GM18861 (cell line): Measurements from ENCODE around the gene AXIN1.

Experiments used
- ATAC-seq: cut with Tn5 transposase; IDR thresholded peaks from one replicate; pipeline ENCODE4 v1.9.1; 2021; ENCODE audit not compliant: unreplicated experiment

The AXIN1 gene

DNA sequence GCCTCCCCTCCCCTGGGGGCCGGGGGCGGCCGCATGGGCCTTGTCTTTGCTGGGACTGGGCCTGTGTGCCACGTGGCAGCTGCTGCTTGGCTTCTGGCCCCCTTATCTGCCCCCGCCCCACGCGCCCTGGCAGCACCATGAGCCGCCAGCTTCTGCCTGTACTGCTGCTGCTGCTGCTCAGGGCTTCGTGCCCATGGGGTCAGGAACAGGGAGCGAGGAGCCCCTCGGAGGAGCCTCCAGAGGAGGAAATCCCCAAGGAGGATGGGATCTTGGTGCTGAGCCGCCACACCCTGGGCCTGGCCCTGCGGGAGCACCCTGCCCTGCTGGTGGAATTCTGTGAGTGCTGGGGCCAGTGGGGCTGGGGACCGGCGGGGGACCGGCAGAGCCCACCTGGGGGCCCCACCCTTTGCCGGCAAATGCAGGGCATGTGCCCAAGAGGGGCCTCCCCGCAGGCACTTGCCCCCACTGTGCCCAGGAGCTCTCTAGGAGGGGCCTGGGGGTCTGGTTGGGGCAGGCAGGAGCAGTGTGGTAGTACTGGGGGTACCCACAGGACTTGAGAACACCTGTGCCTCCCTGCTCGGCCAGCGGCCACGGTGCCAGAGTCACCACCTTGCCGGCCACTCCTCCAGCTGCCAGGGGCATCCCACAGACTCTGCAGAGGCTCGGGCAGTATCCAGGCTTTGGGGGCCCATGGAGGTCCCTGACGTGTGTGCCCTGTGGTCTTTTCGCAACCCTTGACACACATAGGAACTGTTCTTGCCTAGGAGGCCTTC, 69.3 kb downstream of the AXIN1 start, which contains the start of gene PDIA2:
Gene PDIA2, plus strand, starts transcription at position 132 of the 773 bp plus-strand sequence. Its CDS starts 6 bp downstream, at position 138.
- ATAC-seq: no peak

DNA sequence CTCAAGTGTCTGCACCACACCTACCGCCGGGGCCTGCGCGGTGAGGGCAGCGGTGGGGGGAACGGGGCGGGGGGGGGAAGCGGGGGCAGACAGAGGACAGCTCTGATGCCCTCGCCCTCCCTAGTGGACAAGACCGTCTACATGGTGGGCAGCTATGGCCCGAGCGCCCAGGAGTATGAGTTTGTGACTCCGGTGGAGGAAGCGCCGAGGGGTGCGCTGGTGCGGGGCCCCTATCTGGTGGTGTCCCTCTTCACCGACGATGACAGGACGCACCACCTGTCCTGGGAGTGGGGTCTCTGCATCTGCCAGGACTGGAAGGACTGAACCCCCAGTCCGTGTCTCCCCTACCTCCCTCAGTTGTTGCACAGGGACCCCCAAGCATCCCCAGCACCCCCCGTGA, 70.0 kb downstream of the AXIN1 start:
- no peak for ATAC-seq

DNA sequence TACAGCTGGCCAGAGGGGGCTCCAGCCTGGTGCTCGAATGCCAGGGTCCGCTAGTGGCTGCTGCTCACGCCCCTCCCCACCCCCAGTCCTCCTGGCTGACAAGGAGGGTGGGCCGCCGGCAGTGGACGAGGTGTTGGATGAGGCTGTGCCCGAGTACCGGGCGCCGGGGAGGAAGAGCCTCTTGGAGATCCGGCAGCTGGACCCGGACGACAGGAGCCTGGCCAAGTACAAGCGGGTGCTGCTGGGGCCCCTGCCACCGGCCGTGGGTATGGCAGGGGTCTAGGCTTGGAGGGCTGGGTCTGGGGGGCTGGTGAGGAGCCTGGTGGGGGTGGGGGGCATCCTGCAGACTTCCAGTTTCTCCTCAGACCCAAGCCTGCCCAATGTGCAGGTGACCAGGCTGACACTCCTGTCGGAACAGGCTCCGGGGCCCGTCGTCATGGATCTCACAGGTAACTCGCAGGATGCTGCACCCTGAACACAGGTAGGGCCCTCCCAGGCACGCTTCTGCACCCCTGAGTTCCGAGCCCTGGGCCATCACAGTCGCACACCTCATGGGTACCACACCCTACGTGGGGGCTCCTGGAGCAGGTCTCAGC, 70.8 kb downstream of the AXIN1 start:
- no peak for ATAC-seq

DNA sequence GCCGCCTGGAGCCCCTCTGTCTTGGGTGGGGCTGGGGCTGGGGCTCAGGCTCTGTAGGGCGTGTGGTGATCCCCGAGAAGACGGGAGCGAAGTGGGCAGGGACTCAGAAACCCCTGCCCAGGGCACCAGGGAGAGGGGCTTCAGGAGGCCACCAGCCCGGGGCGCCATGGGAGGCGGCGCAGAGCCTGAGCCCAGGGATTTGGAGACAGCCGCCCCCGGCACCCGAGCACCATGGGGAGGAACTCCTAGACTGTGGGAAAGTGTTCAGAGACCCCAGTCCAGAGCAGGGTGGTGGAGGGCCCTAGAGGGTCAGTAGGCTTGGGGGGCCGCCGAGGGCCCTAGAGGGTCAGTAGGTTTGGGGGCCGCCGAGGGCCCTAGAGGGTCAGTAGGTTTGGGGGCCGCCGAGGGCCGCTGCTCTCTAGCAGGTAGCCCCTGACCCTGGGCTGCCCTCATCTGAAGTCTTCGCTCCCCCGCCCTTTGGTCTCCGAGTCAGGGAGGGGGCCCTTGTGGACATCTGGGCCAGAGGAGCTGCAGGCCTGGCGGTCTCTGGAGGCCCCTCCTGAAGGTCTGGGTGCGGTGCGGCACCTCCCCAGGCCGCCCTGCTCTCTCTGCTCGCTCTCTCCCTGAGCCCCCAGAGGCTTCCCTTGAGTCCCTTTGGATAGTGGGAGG, 71.4 kb downstream of the AXIN1 start:
- ATAC-seq: no peak

DNA sequence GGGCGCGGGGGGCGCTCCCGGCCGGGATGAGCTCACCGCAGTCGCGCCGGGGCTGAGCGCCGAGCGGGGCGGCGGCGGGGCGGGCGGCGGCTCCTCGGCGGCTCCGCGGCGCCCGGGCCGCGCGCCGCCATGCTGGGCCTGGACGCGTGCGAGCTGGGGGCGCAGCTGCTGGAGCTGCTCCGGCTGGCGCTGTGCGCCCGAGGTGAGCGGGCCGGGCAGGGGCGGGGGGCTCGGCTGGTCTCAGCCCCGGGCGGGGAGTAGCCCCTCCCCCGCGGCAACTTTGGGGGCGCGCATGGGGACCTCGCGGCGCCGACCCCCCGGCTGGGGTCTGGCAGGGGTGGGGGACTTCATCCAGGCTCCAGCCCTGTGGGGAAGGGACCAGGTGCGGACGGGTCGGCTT, 72.0 kb downstream of the AXIN1 start, which contains the start of gene ARHGDIG:
Gene ARHGDIG, plus strand, starts transcription at position 40 of the 400 bp plus-strand sequence. Its CDS starts 90 bp downstream, at position 130.
- no peak for ATAC-seq

DNA sequence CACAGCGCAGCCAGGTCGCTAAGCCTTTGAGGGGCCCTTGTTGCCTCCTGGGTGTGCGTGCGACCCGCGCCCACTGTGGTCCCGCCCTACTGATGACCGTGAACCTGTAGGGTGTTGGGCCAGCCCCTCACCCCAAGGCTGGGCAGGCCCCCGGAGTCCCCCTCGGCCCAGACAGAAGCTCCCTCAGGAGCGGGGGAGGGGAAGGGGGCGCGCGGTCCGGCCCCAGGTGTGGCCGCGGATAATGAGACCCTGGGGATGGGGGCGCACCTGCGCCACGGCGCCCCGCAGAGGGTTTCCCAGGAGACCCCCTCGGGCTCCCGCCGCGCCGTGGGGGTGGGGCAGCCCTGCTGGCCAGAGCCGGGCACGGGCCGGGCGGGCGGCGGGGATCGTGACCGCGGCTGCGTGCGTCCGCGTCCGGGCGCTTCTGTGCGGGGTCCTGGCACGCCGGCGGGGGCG, 72.5 kb downstream of the AXIN1 start:
- ATAC-seq: no peak

DNA sequence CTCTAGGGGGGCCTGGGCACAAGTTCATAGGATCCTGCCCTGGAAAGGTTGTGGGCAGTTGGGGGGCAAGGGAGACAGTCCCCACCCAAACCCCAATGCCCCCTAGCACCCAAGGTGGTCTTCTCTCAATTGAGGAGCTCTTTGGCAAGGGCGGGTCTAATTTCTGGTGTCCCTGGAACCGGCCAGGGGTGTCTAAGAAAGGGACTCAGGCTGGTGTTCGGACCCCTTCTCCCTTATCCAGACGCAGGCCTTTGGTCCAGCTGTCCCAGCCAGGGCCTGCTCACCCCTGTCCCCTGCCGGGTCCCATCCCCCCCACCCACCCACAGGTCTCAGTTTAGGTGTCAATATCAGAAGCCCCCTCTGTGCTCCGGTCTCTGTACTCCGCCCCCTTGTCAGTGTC, 73.0 kb downstream of the AXIN1 start:
- ATAC-seq: no peak

DNA sequence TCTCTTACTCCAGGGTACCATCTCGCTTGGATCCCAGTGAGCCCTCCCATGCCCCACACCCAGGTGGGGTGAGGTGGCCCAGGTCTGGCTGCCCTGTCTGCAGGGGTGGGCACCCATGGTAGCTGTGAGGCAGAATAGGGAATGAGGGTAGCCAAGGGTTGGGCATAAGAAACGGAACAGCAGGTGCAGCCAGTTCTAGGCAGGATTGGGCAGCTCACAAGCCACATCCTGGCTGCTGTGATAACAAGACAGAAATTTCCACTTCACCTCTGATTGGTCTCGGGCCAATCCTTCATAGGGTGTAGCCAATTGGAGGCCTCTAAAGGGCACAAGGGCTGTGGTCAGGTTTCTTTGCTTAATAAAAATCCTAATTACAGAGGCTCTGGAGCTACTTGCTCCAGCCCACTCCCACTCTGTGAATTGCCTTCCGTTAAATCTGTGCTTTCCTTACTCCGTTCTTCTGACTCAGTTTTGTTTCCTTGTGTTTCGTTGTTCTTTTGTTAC, 73.6 kb downstream of the AXIN1 start:
- no peak for ATAC-seq

DNA sequence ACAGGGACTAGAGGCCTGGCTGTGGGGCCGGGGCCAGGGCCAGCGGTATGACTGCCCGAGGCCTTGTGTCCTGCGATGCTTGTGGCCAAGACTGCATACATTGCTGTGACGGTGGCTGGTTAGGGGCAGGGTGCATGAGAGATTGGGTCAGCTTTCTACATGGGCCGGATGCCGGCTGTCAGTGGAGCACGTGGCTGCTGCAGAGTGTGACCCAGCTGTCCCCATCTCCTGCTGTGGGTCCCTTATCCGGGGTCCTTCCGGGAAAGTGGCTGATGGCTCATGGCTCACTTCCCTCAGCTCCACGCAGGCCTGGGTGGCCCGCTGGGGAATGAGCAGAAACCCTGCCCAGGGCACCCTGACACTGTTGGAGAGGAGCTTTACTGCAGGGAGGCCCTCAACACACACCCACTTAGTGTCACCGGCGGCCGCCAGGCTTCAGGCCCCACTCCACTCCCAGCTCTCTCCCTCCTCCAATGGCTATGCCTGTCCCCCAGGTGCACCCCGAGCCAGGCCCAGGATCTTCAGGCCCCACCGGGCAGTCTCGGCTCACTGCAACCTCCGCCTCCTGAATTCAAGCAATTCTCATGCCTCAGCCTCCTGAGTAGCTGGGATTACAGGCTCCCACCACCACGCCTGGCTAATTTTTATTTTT, 76.0 kb downstream of the AXIN1 start:
- ATAC-seq: no peak

DNA sequence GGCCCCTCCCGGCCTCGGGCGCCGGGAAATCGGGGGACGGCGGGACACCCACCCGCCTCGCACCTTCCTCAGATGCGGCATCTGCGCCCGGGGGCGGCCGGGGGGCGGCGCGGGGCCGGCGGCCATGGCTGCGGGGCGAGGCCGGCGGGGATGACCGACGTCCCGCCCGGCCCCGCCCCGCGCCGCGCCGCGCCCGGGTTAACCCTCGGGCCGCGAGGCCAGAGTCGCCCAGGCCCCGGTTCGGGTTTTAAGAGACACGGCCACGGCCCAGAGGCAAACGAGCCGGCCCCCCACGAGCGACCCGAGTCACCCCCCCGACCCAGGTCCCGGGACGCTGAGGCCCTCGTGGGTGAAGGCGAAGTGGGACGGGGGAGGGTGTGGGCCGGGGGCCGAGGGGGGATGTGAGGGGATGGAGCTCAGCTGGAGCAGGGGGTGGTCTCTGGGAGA, 76.7 kb downstream of the AXIN1 start, which contains the start of gene RGS11:
Gene RGS11, minus strand, starts transcription at position 159 of the 447 bp plus-strand sequence. Its CDS starts 33 bp downstream, at position 126.
- no peak for ATAC-seq

DNA sequence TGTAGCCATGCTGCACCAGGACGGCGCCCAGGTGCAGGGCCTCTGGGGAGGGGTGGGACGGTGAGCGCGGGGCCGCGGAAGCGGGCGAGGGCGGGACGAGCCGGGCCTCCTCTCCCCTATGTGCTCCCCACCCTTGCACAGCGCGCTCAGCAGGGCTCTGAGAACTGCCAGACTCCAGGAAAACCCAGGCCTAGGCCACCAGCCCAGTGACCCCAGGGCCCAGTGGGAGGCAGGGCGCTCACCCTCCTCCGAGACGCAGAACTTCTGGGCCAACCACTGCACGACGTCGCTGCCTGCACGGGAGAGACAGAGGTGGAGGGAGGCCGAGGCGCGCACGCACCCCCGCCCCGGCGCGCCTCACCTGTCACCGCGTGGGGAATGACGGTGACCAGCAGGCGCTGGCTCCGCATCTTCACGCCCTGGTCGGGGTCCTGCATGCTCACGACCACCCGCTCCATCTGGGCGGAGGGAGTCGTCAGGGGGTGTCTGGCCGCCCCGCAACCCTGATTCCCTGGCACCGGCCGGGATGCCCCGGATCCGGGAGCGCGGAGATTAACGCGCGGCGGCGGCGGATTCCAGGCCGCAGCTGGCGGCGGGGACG, 77.4 kb downstream of the AXIN1 start:
- no peak for ATAC-seq

DNA sequence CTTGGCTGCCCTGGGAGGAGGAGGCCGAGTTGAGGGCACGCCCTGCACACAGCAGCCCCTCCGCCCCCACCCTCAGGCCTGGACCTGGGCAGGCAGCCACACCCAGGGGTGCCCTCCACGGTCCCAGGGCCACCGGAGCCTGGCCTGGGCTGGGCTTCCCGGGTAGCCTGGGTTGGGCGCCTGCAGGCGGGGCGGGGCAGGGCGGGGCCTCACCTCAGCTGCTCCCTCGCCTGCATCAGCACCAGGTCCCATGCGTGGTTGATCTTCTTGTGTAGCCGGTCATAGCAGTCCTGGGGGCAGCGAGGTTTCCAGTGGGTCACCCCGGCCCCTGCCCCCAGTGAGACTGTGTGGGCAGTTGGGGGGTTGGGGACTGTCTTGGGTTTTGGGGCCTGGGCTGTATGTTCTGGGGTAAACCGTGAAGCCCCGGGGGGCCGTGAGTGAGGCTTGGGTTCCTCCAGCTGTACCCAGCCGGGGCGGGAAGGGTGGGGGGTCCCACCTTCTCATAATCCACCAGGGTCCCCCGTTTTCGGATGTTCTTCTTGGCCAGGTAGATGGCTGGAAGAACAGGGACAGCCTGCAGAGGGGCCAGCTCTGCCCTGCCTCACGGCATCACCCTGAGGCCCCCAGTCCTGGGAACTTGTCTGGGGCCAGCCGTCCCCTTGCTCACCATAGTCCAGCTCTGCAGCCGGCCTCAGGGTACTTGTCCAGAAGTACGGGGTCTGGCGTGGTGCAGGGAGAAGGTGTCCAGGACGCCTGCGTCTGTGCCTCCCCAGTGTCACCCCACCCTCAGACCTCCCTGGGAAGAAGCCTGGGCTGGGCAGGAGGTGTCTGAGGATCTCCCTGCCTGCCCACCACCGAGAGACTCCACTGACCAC, 78.7 kb downstream of the AXIN1 start:
- ATAC-seq: no peak

DNA sequence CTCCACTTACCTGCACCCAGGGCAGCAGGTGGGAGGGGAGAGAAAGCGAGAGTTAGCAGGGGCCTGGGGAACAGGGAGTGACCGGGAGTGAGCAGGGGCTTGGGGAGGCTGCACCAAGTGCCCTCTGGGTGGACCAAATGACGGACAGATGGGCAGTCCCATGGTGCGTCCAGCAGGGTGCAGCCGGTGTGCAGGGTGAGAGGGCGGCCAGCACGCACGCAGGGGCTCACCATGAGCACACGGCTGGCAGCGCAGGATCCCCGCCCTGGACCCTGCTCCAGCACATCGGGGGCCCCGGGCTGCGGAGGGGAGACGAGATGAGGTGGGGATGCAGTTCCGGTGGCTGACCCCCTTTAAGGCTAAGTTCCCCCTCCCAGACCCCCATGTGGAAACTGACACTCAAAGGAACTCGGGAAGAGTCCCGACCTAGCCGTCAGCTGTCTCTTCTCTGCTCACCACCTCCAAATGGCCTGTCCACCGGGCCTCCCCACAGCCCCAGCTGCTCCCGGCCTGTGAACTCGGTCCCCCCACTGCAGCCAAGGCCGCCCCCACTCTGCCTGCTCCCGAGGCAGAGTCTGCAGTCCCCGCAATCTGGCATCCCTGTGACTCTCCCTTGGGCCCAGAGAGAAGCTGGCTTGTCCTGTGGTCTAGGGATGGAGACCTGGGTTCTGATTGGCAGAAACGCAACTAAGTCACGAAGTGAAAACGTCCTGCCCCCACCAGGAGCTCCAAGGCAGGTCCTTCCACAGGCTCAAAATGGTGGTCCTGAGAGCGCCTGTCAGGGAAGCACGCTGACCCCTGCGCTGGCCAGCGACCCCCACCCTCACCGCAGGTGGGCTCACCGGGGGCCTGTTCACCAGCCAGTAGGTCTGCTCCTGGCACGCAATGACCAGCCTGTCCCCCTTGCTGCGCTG, 79.6 kb downstream of the AXIN1 start:
- ATAC-seq: no peak

DNA sequence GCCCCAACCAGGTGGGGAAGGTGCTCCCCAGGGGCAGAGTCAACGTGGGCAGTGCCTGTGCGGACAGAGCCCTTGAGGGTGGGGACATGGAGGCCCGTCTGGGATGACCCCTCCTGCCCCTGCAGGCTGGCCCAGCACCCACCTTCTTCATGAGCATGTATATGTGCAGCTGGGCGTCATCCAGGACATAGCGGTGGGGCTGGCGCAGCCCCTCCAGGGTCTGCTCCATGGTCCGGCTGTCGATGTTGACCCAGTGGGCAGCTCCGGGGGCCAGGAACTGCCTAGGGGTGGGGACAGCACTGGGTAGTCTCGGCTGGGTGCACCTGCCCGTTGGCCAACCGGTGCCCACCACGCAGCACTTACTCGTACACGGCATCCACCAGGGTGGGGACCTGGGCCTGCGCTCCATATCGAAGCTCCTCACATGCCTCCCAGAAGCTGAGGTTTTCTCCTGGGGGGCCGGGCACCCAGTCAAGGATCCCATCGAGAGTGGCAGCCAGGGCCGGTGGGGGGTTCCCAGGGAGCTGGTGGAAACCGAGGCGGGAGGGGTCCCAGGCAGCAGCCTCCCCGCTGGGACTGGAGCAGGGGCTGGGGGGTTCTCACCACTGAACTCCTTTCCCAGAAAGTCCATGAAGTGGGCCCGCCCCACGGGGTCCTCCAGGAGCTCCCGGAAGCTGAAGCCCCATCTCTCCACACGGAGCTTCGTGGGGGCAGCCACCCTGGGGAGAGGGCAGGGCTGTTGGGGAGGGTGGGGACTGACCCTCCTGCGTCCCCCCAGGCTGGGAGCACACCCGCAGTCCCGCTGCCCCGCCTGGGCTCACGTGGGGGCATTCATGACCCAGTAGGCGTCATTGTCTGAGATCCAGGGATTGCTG, 81.9 kb downstream of the AXIN1 start:
- no peak for ATAC-seq

DNA sequence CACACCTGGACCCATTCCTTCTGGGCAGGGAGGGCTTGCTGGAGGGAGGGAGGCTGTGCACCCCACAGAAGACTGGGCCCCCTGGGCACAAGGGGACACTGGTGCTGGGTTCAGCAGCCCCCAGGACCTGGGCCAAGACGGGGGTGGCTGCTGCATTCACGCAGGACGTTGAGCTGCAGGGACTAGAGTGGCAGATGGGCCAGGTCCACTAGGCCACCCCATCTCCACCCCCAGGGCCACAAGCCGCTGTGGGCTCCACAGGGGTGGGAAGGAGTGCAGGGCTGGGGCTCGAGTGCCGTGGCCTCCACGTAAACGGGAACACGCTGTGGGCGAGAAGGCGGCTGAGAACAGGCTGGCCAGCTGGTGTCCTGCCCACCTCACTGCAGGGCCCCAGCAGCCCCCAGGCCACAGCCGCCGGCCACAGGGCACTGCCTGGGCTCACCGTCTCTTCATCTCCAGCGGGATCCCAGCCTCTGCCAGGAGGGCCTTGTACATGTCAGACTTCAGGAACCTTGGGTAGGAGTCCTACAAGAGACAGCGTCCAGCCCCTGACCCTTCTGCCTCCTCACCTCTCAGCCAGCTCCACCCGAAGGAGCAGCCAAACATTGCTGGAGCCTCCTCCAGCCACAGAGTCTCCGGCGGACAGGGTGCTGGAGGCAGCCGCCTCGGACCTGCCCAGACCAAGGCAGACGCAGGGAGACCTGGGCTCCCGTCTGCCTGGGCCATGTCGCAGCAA, 83.3 kb downstream of the AXIN1 start:
- no peak for ATAC-seq

DNA sequence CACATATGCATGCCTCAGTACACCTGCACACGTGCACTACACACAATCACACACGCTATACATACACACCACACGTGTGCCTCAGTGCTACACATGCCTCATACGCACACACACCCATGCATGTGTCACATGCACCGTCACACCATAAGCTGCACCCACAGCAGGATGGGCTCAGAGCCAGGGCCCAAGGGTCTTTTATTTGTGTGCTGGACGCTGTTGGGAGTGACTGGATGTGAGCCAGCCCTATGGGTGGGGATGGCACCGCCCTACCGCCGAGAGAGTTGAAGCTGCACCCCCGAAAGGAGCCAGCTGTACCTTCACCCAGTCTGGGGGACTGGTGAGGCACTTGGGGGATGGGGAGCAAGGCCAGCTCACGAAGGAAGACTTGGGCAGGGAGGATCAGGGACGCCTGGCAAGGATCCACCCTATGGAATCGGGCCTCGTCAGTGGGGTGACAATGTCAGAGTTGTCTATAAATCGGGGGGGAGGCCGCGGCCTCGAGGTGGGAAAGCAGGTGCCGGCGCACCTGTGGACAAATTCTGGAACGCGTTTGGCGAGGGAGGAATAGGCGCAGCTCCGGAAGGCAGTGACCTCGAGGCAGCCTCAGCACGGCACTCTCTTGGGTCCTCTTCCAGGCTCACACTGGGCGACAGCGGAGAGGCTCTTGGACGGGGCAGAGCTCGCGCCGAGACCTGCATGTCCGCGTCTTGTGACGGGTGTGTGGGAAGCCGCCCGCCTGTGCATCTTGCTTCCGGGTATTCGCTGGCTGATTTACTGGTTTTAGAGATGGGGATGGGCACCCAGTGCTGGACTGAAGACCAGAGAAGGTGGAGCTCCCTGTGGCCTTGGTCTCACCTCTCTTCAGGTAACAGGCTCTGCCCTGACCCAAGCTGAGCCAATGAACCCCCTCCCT, 84.1 kb downstream of the AXIN1 start:
- ATAC-seq: no peak
